Esophagus muscularis mucosa (tissue), 4 donors: ENCODE measurements around the gene LTBP1. TPM values are rescaled to one million over a fixed set of nuclear protein-coding genes. Genes with fewer than 3 reads are reported as not detected.
A peak's percentile ranks its signal among the peaks of the same experiment; 100 is the strongest.

Source experiments
- DNase-seq: peaks from one replicate; pipeline ENCODE4 v3.0.0-alpha.2; 2017; ENCODE audit errors: extremely low spot score
- H3K27ac ChIP-seq, 4 donors: fragments of 200-600 bp; sonication (generic); replicated peaks in 1 of 4; 1 replicate in 3 of 4; 2 replicates in 1 of 4; pipeline ENCODE4 v1.5.1; 2016 to 2019; ENCODE audit warnings: mild to moderate bottlenecking in 1 of 4
- H3K27me3 ChIP-seq, 4 donors: fragments of 200-600 bp; sonication (generic); one replicate each; pipeline versions ENCODE4 v1.5.1 to v1.6.0; 2016 to 2019
- H3K36me3 ChIP-seq, 4 donors: fragments of 200-600 bp; sonication (generic); one replicate each; pipeline ENCODE4 v1.5.1; 2016 to 2019
- H3K4me1 ChIP-seq, 4 donors: fragments of 200-600 bp; sonication (generic); one replicate each; pipeline ENCODE4 v1.5.1; 2016 to 2019
- H3K4me3 ChIP-seq, 4 donors: fragments of 200-600 bp; sonication (generic); 1 replicate in 2 of 4; 2 replicates in 2 of 4; pipeline ENCODE4 v1.5.1; 2016 to 2019; ENCODE audit warnings: mild to moderate bottlenecking in 4 of 4, moderate library complexity in 1 of 4
- H3K9me3 ChIP-seq, 4 donors: fragments of 200-600 bp; sonication (generic); 1 replicate in 3 of 4; 2 replicates in 1 of 4; pipeline ENCODE4 v1.5.1; 2016 to 2019
- EP300 ChIP-seq: sonication (generic); formaldehyde crosslinking; IDR thresholded peaks from one replicate; pipeline ENCODE4 v1.6.1; 2017; ENCODE audit warnings: antibody characterized with exemption
- POLR2A ChIP-seq: fragments of 450-650 bp; IDR thresholded peaks from one replicate; pipeline ENCODE4 v1.6.1; 2017; ENCODE audit warnings: antibody characterized with exemption, moderate library complexity, mild to moderate bottlenecking, low read depth
- POLR2AphosphoS5 ChIP-seq, 2 donors: sonication (generic); formaldehyde crosslinking; IDR thresholded peaks; one replicate each; pipeline ENCODE4 v1.6.1; 2017; ENCODE audit warnings: antibody characterized with exemption in 2 of 2
- WGBS: methylation state at CpG from one replicate; pipeline ENCODE4 v1.1.5; 2018; 5-methylcytosine and 5-hydroxymethylcytosine counted together
- intact Hi-C: fragments of 100-400 bp; cut with DNase I; formaldehyde crosslinking; loops from one replicate; pipeline ENCODE4 v1.15.1; 2023
- total RNA-seq, 4 donors: library from RNA; depleted of rRNA; stranded (reverse); fragments of >200 nt; gene quantifications; one replicate each; pipeline versions ENCODE4 v1.1.0 to v1.2.1, GENCODE V29; 2016
- TF ChIP-seq, protein P1 (sequence below), 3 experiments: fragments of 200-600 bp in 2 of 3; fragments of 450-650 bp in 1 of 3; sonication (generic) in 2 of 3; IDR thresholded peaks; one replicate each; pipeline ENCODE4 v1.5.1; 2017 to 2019; ENCODE audit warnings: antibody characterized with exemption in 3 of 3, mild to moderate bottlenecking in 2 of 3, moderate library complexity in 1 of 3

Gene LTBP1
- total RNA-seq, 4 donors from 2014 or later, result 254 to 465 (median 368) TPM

DNA sequence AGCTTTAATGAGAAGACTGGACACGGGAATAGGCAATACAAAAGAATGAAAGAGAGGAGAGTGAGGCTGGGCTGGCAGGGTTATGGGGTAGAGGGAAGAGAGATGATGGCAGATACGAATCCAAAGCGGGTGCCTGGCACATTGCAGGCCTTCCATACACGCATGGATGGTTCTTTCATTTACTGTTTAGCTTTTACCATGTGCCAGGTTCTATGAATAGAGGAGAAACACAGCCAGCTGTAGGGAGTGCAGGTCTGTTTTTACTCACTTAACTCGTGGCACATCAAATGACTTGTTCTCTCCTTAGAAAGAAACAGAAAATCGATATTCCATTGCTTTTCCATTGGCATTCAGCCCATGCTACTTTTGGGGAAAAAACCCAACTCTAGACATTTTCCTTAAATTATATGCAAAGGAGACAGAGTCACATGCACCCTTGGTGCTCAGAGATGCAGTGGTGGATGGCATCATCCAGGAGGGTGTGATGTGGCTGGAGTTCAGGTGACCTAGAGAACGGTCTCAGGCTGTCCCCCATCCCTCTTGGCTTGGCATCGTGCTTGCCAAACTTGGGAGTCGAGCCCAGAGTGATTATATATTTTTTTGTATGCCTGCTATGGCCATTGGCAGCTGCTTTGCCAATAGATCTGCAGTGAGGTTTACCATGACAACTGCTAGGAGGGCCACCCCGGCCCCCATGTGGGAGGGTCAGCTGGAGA lies 6.2 kb downstream of the LTBP1 start:
- H3K27ac ChIP-seq, result no peak overlapping the region
- TF ChIP-seq POLR2AphosphoS5 (IDR thresholded peaks at IDR 0.05) (no peak), POLR2A (no peak), EP300 (no peak)
- TF ChIP-seq, protein P1, sequence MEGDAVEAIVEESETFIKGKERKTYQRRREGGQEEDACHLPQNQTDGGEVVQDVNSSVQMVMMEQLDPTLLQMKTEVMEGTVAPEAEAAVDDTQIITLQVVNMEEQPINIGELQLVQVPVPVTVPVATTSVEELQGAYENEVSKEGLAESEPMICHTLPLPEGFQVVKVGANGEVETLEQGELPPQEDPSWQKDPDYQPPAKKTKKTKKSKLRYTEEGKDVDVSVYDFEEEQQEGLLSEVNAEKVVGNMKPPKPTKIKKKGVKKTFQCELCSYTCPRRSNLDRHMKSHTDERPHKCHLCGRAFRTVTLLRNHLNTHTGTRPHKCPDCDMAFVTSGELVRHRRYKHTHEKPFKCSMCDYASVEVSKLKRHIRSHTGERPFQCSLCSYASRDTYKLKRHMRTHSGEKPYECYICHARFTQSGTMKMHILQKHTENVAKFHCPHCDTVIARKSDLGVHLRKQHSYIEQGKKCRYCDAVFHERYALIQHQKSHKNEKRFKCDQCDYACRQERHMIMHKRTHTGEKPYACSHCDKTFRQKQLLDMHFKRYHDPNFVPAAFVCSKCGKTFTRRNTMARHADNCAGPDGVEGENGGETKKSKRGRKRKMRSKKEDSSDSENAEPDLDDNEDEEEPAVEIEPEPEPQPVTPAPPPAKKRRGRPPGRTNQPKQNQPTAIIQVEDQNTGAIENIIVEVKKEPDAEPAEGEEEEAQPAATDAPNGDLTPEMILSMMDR (IDR thresholded peaks at IDR 0.05), result no peak
- 72% methylated on average over 7 of the region's 10 CpGs for WGBS
- no peaks in the 10 kb centered on the region for H3K27me3 ChIP-seq
- H3K4me3 ChIP-seq, result no peak overlapping the region
- peaks cover 11 to 27% (median 25%) of the 10 kb centered on the region in 4 donors for H3K4me1 ChIP-seq
- no peaks in the 10 kb centered on the region for H3K9me3 ChIP-seq
- peak; percentile 70 for DNase-seq
- H3K36me3 ChIP-seq, result peaks cover 0 to 8% (median 0%) of the 10 kb centered on the region in 4 donors
- intact Hi-C loops, result no loop called here

DNA sequence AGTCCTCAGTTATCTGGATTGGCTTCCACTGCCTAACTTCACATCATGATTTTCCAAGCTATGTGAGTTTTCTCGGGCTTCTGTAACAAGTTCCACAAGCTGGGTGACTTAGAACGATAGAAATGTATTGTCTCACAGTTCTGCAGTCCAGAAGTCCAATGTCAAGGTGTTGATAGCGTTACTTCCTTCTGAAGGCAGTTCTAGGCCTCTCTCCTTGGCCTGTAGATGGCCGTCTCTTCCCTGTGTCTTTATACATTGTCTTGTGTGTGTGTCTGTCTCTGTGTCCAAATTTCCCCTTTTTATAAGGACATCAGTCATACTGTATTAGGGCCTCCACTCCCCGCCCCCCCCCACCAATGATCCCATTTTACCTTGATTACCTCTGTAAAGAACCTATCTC lies 7.5 kb downstream of the LTBP1 start:
- H3K27ac ChIP-seq, result no peak overlapping the region
- TF ChIP-seq POLR2A (no peak), EP300 (no peak), POLR2AphosphoS5 (IDR thresholded peaks at IDR 0.05) (no peak)
- TF ChIP-seq, protein P1 (IDR thresholded peaks at IDR 0.05), result no peak
- peaks cover 0 to 8% (median 0%) of the 10 kb centered on the region in 4 donors for H3K36me3 ChIP-seq
- no peaks in the 10 kb centered on the region for H3K27me3 ChIP-seq
- WGBS, result 90% methylated on average over 5 of the region's 5 CpGs
- H3K4me1 ChIP-seq, result peaks cover 5 to 22% (median 16%) of the 10 kb centered on the region in 4 donors
- DNase-seq, result no peak
- H3K9me3 ChIP-seq, result no peaks in the 10 kb centered on the region
- H3K4me3 ChIP-seq, result no peak overlapping the region
- intact Hi-C loops, result no loop called here

DNA sequence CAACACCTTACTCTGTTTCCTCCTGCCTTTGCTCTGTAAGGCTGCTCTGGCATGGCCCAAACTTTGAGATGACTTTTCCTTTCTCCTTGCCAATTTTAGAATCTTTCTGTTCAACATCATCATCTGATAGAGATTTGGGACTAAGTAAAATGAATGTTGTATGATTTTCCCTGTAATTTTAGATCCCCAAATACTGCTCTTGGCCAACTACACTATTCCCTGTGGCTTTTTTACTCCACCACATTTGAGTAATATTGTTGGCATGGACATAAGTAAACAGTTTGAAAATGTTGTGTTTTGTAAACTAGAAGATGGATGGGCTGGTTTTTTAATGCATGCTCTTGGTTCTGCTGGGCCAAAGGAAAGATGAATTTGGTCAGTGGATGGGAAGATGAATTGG lies 12.1 kb downstream of the LTBP1 start:
- no peak for TF ChIP-seq POLR2AphosphoS5 (IDR thresholded peaks at IDR 0.05)
- TF ChIP-seq EP300, result no peak
- TF ChIP-seq, protein P1 (IDR thresholded peaks at IDR 0.05), result no peak
- no peak for TF ChIP-seq POLR2A
- intact Hi-C loops, result no loop called here
- no peak for DNase-seq
- Histone ChIP-seq H3K27ac (no peak overlapping the region), H3K36me3 (peaks cover 0 to 8% (median 0%) of the 10 kb centered on the region in 4 donors), H3K27me3 (no peaks in the 10 kb centered on the region), H3K4me3 (no peak overlapping the region), H3K9me3 (no peaks in the 10 kb centered on the region), H3K4me1 (peaks cover 4 to 12% (median 6%) of the 10 kb centered on the region in 4 donors)

DNA sequence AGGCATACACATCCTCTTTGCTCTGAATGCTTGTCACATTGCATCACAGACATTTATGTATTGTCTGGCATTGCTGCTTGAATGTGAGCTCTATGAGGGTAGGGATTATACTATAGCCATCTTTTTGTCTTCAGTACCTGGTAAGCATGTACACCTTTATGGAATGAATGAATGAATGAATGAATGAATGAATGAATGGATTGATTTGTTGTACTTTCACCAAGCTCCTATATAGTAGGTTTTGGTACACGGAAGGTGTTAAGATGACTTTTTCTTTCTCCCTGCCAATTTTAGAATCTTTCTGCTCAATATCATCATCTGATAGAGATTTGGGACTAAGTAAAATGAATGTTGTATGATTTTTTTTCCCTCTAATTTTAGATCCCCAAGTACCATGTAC lies 13.5 kb downstream of the LTBP1 start:
- TF ChIP-seq, protein P1 (IDR thresholded peaks at IDR 0.05), result no peak
- TF ChIP-seq EP300 (no peak), POLR2AphosphoS5 (IDR thresholded peaks at IDR 0.05) (no peak), POLR2A (no peak)
- H3K4me1 ChIP-seq, result peaks cover 4 to 17% (median 10%) of the 10 kb centered on the region in 4 donors
- no peak overlapping the region for H3K4me3 ChIP-seq
- DNase-seq, result no peak
- no peaks in the 10 kb centered on the region for H3K27me3 ChIP-seq
- intact Hi-C loops, result no loop called here
- no peak overlapping the region for H3K27ac ChIP-seq
- H3K9me3 ChIP-seq, result no peaks in the 10 kb centered on the region
- H3K36me3 ChIP-seq, result peaks cover 0 to 8% (median 0%) of the 10 kb centered on the region in 4 donors
- 100% methylated on average over 1 of the region's 1 CpG for WGBS
